Suprapubic skin (tissue), 4 donors: ENCODE results near the gene INHBE.

Source experiments
- EP300 ChIP-seq: sonication (generic); formaldehyde crosslinking; IDR thresholded peaks from one replicate; pipeline ENCODE4 v1.6.1; 2017; ENCODE audit warnings: antibody characterized with exemption
- POLR2A ChIP-seq, 2 donors: fragments of 450-650 bp; IDR thresholded peaks; one replicate each; pipeline ENCODE4 v1.6.1; 2017; ENCODE audit warnings: antibody characterized with exemption in 2 of 2, mild to moderate bottlenecking in 2 of 2, moderate library complexity in 2 of 2
- POLR2AphosphoS5 ChIP-seq, 3 donors: sonication (generic); formaldehyde crosslinking; IDR thresholded peaks; one replicate each; pipeline ENCODE4 v1.6.1; 2017; ENCODE audit warnings: antibody characterized with exemption in 3 of 3
- TF ChIP-seq, protein P1 (sequence below), 2 donors: fragments of 200-600 bp in 1 of 2; fragments of 450-650 bp in 1 of 2; sonication (generic) in 1 of 2; IDR thresholded peaks; one replicate each; pipeline ENCODE4 v1.5.1; 2016 to 2019; ENCODE audit warnings: antibody characterized with exemption in 2 of 2, mild to moderate bottlenecking in 1 of 2, moderate library complexity in 1 of 2

GRCh38 chr12:57418255-57418654 lies 36.9 kb upstream of the INHBE start:
- TF ChIP-seq, protein P1, sequence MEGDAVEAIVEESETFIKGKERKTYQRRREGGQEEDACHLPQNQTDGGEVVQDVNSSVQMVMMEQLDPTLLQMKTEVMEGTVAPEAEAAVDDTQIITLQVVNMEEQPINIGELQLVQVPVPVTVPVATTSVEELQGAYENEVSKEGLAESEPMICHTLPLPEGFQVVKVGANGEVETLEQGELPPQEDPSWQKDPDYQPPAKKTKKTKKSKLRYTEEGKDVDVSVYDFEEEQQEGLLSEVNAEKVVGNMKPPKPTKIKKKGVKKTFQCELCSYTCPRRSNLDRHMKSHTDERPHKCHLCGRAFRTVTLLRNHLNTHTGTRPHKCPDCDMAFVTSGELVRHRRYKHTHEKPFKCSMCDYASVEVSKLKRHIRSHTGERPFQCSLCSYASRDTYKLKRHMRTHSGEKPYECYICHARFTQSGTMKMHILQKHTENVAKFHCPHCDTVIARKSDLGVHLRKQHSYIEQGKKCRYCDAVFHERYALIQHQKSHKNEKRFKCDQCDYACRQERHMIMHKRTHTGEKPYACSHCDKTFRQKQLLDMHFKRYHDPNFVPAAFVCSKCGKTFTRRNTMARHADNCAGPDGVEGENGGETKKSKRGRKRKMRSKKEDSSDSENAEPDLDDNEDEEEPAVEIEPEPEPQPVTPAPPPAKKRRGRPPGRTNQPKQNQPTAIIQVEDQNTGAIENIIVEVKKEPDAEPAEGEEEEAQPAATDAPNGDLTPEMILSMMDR (IDR thresholded peaks at IDR 0.05) = no peak
- TF ChIP-seq EP300 (no peak), POLR2AphosphoS5 (IDR thresholded peaks at IDR 0.05) (no peak), POLR2A (IDR thresholded peaks at IDR 0.05) (no peak)
